HCT116 (cell line): ENCODE results near the gene PLAGL2.
"Not testable (repeated sequence)": the region's sequence is repeated elsewhere in the genome, so short reads cannot be mapped to it uniquely, and the experiment has no call there.

Experiments
- EGR1 ChIP-seq: IDR thresholded peaks from 2 replicates; pipeline ENCODE4 v1.6.1; 2012; ENCODE audit warnings: low read depth
- EZH2 ChIP-seq: fragments of 200-600 bp; sonication (generic); IDR thresholded peaks from 2 replicates; pipeline ENCODE4 v1.6.1; 2017; ENCODE audit warnings: antibody characterized with exemption, mixed run types
- JUND ChIP-seq: IDR thresholded peaks from 2 replicates; pipeline ENCODE4 v1.6.1; 2012
- POLR2AphosphoS5 ChIP-seq: IDR thresholded peaks from 2 replicates; pipeline ENCODE4 v1.6.1; 2011; ENCODE audit warnings: mild to moderate bottlenecking, low read depth, low read length, moderate library complexity
- SIN3A ChIP-seq: IDR thresholded peaks from 2 replicates; pipeline ENCODE4 v1.6.1; 2012; ENCODE audit warnings: low read depth
- TCF7L2 ChIP-seq: IDR thresholded peaks from 2 replicates; pipeline ENCODE4 v1.7.0; 2011; ENCODE audit warnings: borderline replicate concordance, inconsistent platforms; ENCODE audit not compliant: insufficient read depth, insufficient read length; ENCODE audit errors: extremely low read depth
- ZNF274 ChIP-seq: fragments of 200-500 bp; sonication (Bioruptor generic); IDR thresholded peaks from 2 replicates; pipeline ENCODE4 v1.6.1; 2014; ENCODE audit warnings: mild to moderate bottlenecking, low read depth, low read length, inconsistent platforms
- TF ChIP-seq, protein P1 (sequence below), 3 experiments: fragments of 200-600 bp in 1 of 3; sonication (generic) in 1 of 3; IDR thresholded peaks in 2 of 3; conservative IDR thresholded peaks in 1 of 3; 2 replicates each; pipeline ENCODE4 v1.5.1; 2012 to 2017; ENCODE audit warnings: low read depth in 2 of 3, low read length in 2 of 3, antibody characterized with exemption in 1 of 3, borderline replicate concordance in 1 of 3, control low read depth in 1 of 3, mild to moderate bottlenecking in 1 of 3, mixed read lengths in 1 of 3, mixed run types in 1 of 3, moderate library complexity in 1 of 3; ENCODE audit not compliant: insufficient read depth in 1 of 3
- TF ChIP-seq, protein P2 (sequence below): IDR thresholded peaks from 2 replicates; pipeline ENCODE4 v1.6.1; 2012
- TF ChIP-seq, protein P3 (sequence below): IDR thresholded peaks from 2 replicates; pipeline ENCODE4 v1.6.1; 2012

DNA sequence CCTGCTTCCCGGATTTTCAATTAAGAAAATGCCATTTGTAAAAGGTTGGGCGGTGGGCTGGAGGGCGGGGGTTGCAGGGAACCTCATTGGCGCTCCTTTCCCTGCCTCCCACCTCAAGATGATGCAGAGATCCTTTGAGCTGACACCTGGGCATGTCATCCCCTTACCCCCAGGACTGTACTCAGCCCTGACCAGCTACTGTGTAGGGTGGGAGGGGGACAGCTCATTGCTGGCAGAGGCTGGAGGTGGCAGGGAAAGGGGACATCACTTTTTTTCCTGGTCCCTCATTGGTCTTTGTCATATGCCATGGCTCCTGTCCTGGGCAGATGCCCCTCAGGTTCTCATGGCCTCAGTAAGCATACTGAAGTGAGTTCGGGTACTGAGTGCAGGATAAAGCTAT, 14.2 kb downstream of the PLAGL2 start:
- TF ChIP-seq JUND, ZNF274, SIN3A, EZH2, TCF7L2, POLR2AphosphoS5, EGR1: not testable (repeated sequence)
- TF ChIP-seq, protein P1, sequence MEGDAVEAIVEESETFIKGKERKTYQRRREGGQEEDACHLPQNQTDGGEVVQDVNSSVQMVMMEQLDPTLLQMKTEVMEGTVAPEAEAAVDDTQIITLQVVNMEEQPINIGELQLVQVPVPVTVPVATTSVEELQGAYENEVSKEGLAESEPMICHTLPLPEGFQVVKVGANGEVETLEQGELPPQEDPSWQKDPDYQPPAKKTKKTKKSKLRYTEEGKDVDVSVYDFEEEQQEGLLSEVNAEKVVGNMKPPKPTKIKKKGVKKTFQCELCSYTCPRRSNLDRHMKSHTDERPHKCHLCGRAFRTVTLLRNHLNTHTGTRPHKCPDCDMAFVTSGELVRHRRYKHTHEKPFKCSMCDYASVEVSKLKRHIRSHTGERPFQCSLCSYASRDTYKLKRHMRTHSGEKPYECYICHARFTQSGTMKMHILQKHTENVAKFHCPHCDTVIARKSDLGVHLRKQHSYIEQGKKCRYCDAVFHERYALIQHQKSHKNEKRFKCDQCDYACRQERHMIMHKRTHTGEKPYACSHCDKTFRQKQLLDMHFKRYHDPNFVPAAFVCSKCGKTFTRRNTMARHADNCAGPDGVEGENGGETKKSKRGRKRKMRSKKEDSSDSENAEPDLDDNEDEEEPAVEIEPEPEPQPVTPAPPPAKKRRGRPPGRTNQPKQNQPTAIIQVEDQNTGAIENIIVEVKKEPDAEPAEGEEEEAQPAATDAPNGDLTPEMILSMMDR (IDR thresholded peaks at IDR 0.05 in 2 of 3, conservative IDR thresholded peaks at IDR 0.05 in 1 of 3; ENCODE audit: borderline replicate concordance in 1 of 3, insufficient read depth in 1 of 3, low read depth in 2 of 3, low read length in 2 of 3): not testable (repeated sequence)
- TF ChIP-seq, protein P2, sequence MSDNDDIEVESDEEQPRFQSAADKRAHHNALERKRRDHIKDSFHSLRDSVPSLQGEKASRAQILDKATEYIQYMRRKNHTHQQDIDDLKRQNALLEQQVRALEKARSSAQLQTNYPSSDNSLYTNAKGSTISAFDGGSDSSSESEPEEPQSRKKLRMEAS: not testable (repeated sequence)
- TF ChIP-seq, protein P3, sequence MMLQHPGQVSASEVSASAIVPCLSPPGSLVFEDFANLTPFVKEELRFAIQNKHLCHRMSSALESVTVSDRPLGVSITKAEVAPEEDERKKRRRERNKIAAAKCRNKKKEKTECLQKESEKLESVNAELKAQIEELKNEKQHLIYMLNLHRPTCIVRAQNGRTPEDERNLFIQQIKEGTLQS: not testable (repeated sequence)
